PC-9 (cell line): Measurements from ENCODE around the gene ZSWIM8.

ENCODE experiments used
- CTCF ChIP-seq: fragments of 200-600 bp; sonication (generic); conservative IDR thresholded peaks from 2 replicates; pipeline ENCODE4 v1.6.1; 2017; ENCODE audit warnings: mixed run types, antibody characterized with exemption, mild to moderate bottlenecking, moderate library complexity
- EZH2 ChIP-seq: fragments of 200-600 bp; sonication (generic); IDR thresholded peaks from 2 replicates; pipeline ENCODE4 v1.8.0; 2017; ENCODE audit warnings: antibody characterized with exemption, low read depth

GRCh38 chr10:73798927-73799560 lies 13.6 kb downstream of the ZSWIM8 start:
- TF ChIP-seq CTCF: no peak
- no peak for TF ChIP-seq EZH2
